ENCODE results near the gene OR2K2. TPM values are rescaled to one million over a fixed set of nuclear protein-coding genes. Genes with fewer than 3 reads are reported as not detected.

Gene OR2K2
- total and polyA plus RNA-seq, 10 of the 15 experiments (the other 5 are each of a cell fraction or from before 2014, with no cell fraction given), result 0.12 TPM; not detected in 9

DNA sequence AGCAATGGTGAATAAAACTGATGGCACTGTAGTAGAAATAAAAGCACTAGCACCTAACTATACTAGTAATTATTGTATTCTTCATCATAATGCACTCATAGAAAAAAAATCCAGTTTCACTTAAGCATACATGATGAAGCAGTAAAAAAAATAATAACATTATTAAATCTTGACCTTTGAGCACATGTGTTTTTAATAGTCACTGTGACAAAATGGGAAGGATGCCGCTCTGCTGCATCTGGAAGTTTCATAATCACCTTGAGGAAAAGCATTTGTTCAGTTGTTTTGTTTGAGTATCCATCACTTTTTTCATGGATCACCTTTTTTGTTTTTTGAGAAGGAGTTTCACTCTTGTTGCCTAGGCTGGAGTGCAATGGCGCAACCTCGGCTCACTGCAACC, 13.2 kb downstream of the OR2K2 start:
- Histone ChIP-seq H3K4me1 (ENCODE audit: control insufficient read depth, insufficient read depth, low read length) (no peaks in the 10 kb centered on the region), H3K27ac (ENCODE audit: control insufficient read depth, insufficient read depth) (no peak overlapping the region), H3K36me3 (ENCODE audit: control insufficient read depth in 2 of 2, insufficient read depth in 2 of 2, low read length in 1 of 2) (no peaks in the 10 kb centered on the region), H3K79me2 (ENCODE audit: control insufficient read depth, insufficient read depth, low read length) (no peaks in the 10 kb centered on the region), H3K27me3 (replicated peaks in 1 of 2; ENCODE audit: control insufficient read depth in 2 of 2, insufficient read depth in 2 of 2, low read length in 1 of 2) (no peaks in the 10 kb centered on the region), H4K20me1 (ENCODE audit: control insufficient read depth, insufficient read depth) (no peaks in the 10 kb centered on the region), H3K9ac (ENCODE audit: control insufficient read depth, insufficient read depth, low read length) (no peak overlapping the region), H3K4me3 (no peak overlapping the region), H2AFZ (ENCODE audit: control insufficient read depth, low read depth, low read length) (no peak overlapping the region), H3K9me3 (replicated peaks; ENCODE audit: control insufficient read depth, insufficient read depth, low read length) (no peaks in the 10 kb centered on the region; the same call in 2 of the 3 replicates), H3K4me2 (ENCODE audit: control insufficient read depth, insufficient read depth) (no peak overlapping the region)
- ChIA-PET SMC1A (ENCODE audit: uncharacterized antibody, unreplicated experiment) (no interaction called here), RAD21 (ENCODE audit: unreplicated experiment) (no interaction called here), CTCF (no interaction called here), POLR2A (no interaction called here)
- in situ Hi-C loops (cut with MboI) (loop anchor here (25.0 kb wide), 1 partner anchor 1129 kb away; no protein-coding TSS in a partner anchor), intact Hi-C loops (cut with micrococcal nuclease; ENCODE audit: unreplicated experiment) (no loop called here)
- DNase-seq (ENCODE audit: low read depth, low spot score) (no peak), ATAC-seq (no peak), FAIRE-seq (no peak)
- no TSS peak for BruUV-seq (replicated peaks)
- TF ChIP-seq PAX5 (IDR thresholded peaks at IDR 0.05; ENCODE audit: borderline replicate concordance, low read depth, low read length) (no peak), EZH2 (IDR thresholded peaks at IDR 0.05; ENCODE audit: borderline replicate concordance, control insufficient read depth, low read depth, low read length) (no peak), NR2C2 (IDR thresholded peaks at IDR 0.05; ENCODE audit: borderline replicate concordance, control insufficient read depth, insufficient read length, low read depth) (no peak), SPI1 (IDR thresholded peaks at IDR 0.05; ENCODE audit: borderline replicate concordance, insufficient read depth, low read depth, low read length) (no peak), DPF2 (IDR thresholded peaks at IDR 0.05) (no peak), PAX8 (IDR thresholded peaks at IDR 0.05) (no peak), TARDBP (IDR thresholded peaks at IDR 0.05; ENCODE audit: borderline replicate concordance) (no peak), MTA2 (IDR thresholded peaks at IDR 0.05; ENCODE audit: low read depth) (no peak), NFYB (IDR thresholded peaks at IDR 0.05; ENCODE audit: insufficient read depth, low read depth, low read length) (no peak), POLR2A (IDR thresholded peaks at IDR 0.05; ENCODE audit: low read depth, low read length) (no peak), MEF2A (IDR thresholded peaks at IDR 0.05; ENCODE audit: insufficient read depth, low read depth, low read length) (no peak), FOXM1 (IDR thresholded peaks at IDR 0.05; ENCODE audit: low read depth, low read length) (no peak), ZNF274 (IDR thresholded peaks at IDR 0.05; ENCODE audit: insufficient read depth, insufficient read length) (no peak), POLR2AphosphoS5 (IDR thresholded peaks at IDR 0.05; ENCODE audit: low read length) (no peak), CBX5 (IDR thresholded peaks at IDR 0.05; ENCODE audit: low read depth) (no peak), TAF1 (IDR thresholded peaks at IDR 0.05; ENCODE audit: borderline replicate concordance, low read depth, low read length) (no peak)
- TF ChIP-seq, protein P1, sequence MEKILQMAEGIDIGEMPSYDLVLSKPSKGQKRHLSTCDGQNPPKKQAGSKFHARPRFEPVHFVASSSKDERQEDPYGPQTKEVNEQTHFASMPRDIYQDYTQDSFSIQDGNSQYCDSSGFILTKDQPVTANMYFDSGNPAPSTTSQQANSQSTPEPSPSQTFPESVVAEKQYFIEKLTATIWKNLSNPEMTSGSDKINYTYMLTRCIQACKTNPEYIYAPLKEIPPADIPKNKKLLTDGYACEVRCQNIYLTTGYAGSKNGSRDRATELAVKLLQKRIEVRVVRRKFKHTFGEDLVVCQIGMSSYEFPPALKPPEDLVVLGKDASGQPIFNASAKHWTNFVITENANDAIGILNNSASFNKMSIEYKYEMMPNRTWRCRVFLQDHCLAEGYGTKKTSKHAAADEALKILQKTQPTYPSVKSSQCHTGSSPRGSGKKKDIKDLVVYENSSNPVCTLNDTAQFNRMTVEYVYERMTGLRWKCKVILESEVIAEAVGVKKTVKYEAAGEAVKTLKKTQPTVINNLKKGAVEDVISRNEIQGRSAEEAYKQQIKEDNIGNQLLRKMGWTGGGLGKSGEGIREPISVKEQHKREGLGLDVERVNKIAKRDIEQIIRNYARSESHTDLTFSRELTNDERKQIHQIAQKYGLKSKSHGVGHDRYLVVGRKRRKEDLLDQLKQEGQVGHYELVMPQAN (conservative IDR thresholded peaks at IDR 0.05), result no peak
- TF ChIP-seq, protein P2, sequence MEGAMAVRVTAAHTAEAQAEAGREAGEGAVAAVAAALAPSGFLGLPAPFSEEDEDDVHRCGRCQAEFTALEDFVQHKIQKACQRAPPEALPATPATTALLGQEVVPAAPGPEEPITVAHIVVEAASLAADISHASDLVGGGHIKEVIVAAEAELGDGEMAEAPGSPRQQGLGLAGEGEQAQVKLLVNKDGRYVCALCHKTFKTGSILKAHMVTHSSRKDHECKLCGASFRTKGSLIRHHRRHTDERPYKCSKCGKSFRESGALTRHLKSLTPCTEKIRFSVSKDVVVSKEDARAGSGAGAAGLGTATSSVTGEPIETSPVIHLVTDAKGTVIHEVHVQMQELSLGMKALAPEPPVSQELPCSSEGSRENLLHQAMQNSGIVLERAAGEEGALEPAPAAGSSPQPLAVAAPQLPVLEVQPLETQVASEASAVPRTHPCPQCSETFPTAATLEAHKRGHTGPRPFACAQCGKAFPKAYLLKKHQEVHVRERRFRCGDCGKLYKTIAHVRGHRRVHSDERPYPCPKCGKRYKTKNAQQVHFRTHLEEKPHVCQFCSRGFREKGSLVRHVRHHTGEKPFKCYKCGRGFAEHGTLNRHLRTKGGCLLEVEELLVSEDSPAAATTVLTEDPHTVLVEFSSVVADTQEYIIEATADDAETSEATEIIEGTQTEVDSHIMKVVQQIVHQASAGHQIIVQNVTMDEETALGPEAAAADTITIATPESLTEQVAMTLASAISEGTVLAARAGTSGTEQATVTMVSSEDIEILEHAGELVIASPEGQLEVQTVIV (IDR thresholded peaks at IDR 0.05; ENCODE audit: borderline replicate concordance, partially characterized antibody), result no peak
- TF ChIP-seq, protein P3, sequence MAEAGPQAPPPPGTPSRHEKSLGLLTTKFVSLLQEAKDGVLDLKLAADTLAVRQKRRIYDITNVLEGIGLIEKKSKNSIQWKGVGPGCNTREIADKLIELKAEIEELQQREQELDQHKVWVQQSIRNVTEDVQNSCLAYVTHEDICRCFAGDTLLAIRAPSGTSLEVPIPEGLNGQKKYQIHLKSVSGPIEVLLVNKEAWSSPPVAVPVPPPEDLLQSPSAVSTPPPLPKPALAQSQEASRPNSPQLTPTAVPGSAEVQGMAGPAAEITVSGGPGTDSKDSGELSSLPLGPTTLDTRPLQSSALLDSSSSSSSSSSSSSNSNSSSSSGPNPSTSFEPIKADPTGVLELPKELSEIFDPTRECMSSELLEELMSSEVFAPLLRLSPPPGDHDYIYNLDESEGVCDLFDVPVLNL (IDR thresholded peaks at IDR 0.05; ENCODE audit: low read depth, low read length), result no peak
- TF ChIP-seq, protein P4, sequence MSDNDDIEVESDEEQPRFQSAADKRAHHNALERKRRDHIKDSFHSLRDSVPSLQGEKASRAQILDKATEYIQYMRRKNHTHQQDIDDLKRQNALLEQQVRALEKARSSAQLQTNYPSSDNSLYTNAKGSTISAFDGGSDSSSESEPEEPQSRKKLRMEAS (IDR thresholded peaks at IDR 0.05; ENCODE audit: low read depth, low read length), result no peak
- WGBS (ENCODE audit: insufficient coverage, insufficient replicate concordance, low lambda C conversion rate, missing lambda C conversion rate), result 75% methylated on average over 3 of the region's 3 CpGs
